NCI-H146 treated with DMSO at 0.1 percent for 48 hours (cell line): Measurements from ENCODE around the gene FKBP5.
"Not testable (repeated sequence)": the region's sequence is repeated elsewhere in the genome, so short reads cannot be mapped to it uniquely, and the experiment has no call there.

ENCODE experiments used
- DNase-seq: peaks from one replicate; lab custom pipeline; 2025; ENCODE audit not compliant: unreplicated experiment; lab: John Stamatoyannopoulos, UW

Gene FKBP5

GRCh38 chr6:35688605-35689322 lies at the start of gene FKBP5:
Gene FKBP5 (minus strand): TSS chr6:35688915. CDS start chr6:35642824, 46,091 bp downstream.
- DNase-seq, result peak; percentile 73

- DNase-seq, result peak; percentile 57
These were observed 48.9 kb upstream of the FKBP5 start for GRCh38 chr6:35737413-35738211.

- DNase-seq, result no peak
These were observed 48.3 kb upstream of the FKBP5 start, which contains the start of gene ARMC12 for GRCh38 chr6:35736982-35737412. Gene ARMC12 (plus strand): TSS chr6:35737032. CDS start chr6:35737109, 77 bp downstream.

GRCh38 chr6:35736253-35736894 lies 47.7 kb upstream of the FKBP5 start:
- no peak for DNase-seq

GRCh38 chr6:35735452-35735851 lies 46.7 kb upstream of the FKBP5 start:
- no peak for DNase-seq

- not testable (repeated sequence) for DNase-seq
These were observed 45.6 kb upstream of the FKBP5 start for GRCh38 chr6:35734319-35734718.

- DNase-seq, result no peak
These were observed 44.9 kb upstream of the FKBP5 start for GRCh38 chr6:35733633-35734032.

- peak; percentile 43 for DNase-seq
These were observed 43.2 kb upstream of the FKBP5 start for GRCh38 chr6:35731736-35732532.

- DNase-seq, result peak; percentile 73
These were observed 42.7 kb upstream of the FKBP5 start for GRCh38 chr6:35731414-35731735.

- DNase-seq, result no peak
These were observed 42.2 kb upstream of the FKBP5 start for GRCh38 chr6:35730745-35731413.

GRCh38 chr6:35729722-35730121 lies 41.0 kb upstream of the FKBP5 start:
- no peak for DNase-seq

GRCh38 chr6:35728683-35729678 lies 40.3 kb upstream of the FKBP5 start:
- DNase-seq, result no peak

- peak; percentile 57 for DNase-seq
These were observed 39.4 kb upstream of the FKBP5 start for GRCh38 chr6:35727935-35728682.

GRCh38 chr6:35727231-35727934 lies 38.7 kb upstream of the FKBP5 start:
- DNase-seq, result peak; percentile 26

- no peak for DNase-seq
These were observed 37.2 kb upstream of the FKBP5 start for GRCh38 chr6:35725721-35726438.

- no peak for DNase-seq
These were observed 36.5 kb upstream of the FKBP5 start for GRCh38 chr6:35725081-35725708.

- DNase-seq, result no peak
These were observed 35.8 kb upstream of the FKBP5 start for GRCh38 chr6:35724471-35724870.
